GM13977 (cell line): ENCODE measurements around the gene WASL.

ENCODE experiments used
- DNase-seq: peaks from one replicate; pipeline ENCODE4 v3.0.0; 2012; ENCODE audit warnings: low spot score
- in situ Hi-C: fragments of 300-500 bp; cut with MboI; formaldehyde crosslinking; loops from one replicate; pipeline ENCODE4 v1.12.0; 2022; ENCODE audit warnings: low sequenced_read_pairs, low pct_unique_long_range_greater_than_20kb, mixed read lengths, inconsistent platforms; ENCODE audit not compliant: unreplicated experiment
- TF ChIP-seq, protein P1 (sequence below): IDR thresholded peaks from 2 replicates; pipeline ENCODE4 v1.5.1; 2012; ENCODE audit warnings: mild to moderate bottlenecking, control low read depth; ENCODE audit not compliant: insufficient read depth; ENCODE audit errors: extremely low read depth, missing control alignments

WASL gene

DNA sequence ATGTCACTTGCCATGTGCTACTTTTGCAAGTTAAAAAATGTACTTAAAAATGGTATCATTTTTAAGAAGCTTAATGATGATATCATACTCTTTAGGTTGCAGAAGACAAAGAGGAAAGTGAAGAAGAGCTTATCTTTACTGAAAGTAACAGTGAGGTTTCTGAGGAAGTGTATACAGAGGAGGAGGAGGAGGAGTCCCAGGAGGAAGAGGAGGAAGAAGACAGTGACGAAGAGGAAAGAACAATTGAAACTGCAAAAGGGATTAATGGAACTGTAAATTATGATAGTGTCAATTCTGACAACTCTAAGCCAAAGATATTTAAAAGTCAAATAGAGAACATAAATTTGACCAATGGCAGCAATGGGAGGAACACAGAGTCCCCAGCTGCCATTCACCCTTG is 87.0 kb downstream of the WASL start:
- TF ChIP-seq, protein P1, sequence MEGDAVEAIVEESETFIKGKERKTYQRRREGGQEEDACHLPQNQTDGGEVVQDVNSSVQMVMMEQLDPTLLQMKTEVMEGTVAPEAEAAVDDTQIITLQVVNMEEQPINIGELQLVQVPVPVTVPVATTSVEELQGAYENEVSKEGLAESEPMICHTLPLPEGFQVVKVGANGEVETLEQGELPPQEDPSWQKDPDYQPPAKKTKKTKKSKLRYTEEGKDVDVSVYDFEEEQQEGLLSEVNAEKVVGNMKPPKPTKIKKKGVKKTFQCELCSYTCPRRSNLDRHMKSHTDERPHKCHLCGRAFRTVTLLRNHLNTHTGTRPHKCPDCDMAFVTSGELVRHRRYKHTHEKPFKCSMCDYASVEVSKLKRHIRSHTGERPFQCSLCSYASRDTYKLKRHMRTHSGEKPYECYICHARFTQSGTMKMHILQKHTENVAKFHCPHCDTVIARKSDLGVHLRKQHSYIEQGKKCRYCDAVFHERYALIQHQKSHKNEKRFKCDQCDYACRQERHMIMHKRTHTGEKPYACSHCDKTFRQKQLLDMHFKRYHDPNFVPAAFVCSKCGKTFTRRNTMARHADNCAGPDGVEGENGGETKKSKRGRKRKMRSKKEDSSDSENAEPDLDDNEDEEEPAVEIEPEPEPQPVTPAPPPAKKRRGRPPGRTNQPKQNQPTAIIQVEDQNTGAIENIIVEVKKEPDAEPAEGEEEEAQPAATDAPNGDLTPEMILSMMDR, result no peak
- DNase-seq, result no peak
- in situ Hi-C loops, result no loop called here

DNA sequence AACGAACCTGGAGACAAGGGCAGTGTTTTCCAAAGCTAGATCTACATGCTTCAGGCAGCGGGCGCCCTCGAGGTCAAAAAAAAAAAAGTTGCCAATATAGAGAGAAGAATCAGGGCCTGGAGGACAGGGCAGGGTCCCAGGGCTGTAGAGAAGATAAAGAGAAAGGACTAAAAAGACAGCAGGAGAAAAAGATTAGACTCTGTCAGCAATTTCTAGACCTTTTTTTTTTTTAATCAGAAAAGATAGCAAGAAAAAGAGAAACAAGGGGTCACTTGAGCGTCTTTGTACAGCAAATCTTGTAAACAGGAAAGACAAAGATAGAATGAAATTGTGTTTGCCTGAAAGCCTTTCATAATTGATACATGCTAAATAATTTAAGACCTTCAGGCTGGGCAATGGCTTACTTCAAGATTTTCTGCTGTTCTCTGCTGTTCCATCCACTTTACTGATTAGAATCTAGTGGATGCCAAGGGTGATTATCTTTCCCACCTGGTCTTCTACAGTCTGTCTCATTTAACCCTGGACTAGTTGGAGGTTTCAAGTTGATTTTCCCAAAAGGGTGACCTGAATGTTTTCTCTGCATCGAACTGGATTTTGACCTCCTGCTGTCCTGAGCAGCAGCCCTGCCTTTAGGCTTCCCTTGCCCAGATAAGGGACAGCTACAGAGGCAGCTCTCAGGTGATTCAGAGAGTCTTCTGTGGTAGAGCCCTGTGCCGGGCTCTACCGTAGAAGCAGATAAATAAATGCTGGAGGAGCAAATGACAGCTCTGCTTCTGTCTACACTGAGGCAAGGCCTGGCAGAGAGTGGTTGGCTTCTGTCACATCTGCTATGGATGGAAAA is 88.1 kb downstream of the WASL start:
- TF ChIP-seq, protein P1, result no peak
- DNase-seq, result no peak
- in situ Hi-C loops, result no loop called here

DNA sequence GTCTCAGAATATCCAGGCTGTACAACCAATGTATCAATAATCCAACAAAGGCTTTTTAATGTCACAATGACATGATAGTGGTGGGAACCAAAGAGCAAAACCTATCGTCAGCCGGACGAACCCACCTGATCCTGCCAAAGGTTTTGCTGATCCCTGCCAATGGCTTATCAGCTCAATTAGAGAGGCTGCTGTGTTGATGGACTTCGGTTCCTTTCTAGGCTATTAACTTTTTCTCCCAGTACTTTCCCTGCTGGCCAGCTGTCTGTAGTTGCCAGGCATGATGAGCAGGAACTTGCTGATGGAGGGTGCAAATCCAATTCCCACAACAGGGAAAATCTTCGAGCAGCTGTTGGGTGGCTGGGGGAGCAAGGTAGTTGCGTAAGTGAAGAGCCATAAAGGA is 90.8 kb downstream of the WASL start:
- DNase-seq, result no peak
- TF ChIP-seq, protein P1, result no peak
- in situ Hi-C loops, result no loop called here

DNA sequence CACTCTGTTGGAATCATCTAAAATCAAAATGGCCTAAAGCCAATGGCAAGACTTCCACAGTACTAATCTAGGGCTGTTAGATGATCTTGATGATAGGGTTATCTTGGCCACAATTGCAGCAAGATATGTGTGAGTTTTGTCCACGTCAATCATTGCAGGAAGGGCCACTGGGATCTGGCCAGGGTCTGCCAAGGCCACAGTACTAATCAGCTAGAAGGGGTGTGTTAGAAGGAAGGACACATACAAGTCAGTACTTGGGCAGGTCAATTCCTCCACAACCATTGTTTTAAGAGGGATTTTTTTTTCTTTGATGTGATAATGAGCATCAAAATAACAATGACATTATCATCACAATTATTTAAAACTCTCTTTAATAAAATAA is 91.5 kb downstream of the WASL start:
- DNase-seq, result no peak
- TF ChIP-seq, protein P1, result no peak
- in situ Hi-C loops, result no loop called here

DNA sequence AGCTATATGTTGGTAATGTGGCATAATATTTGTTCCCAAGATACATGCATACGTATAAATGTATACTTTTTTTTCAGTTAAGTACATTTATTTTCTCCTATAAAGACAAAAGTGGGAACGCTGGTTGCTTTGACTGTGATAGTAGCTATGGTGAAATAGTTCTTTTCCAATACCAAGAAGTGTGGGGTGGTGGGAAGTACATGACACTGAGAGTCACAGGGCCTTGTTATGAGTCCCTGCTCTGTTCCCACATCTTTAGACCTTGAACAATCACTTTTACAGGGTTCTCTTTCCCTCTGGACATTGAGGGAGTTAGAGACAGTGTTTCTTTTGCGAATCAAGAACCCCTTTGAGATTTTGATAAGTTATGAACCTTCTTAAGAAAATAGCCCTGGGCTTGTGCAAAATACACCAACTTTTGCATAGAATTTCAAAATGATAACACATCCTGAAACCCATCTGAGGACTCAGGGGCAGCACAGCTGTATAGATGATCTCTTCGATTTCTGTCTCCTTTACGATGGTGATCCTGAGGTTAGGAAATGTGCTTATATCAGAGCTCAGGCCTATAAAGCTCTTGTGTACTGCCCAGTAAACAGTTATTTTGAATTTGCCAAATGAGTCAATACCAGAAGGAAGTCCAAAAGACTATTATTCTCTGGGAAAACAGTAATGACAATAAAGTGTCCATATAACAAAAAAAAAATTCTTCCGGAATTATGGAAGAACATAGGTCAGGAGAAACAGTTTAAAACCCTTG is 92.1 kb downstream of the WASL start:
- TF ChIP-seq, protein P1, result no peak
- in situ Hi-C loops, result no loop called here
- DNase-seq, result no peak

DNA sequence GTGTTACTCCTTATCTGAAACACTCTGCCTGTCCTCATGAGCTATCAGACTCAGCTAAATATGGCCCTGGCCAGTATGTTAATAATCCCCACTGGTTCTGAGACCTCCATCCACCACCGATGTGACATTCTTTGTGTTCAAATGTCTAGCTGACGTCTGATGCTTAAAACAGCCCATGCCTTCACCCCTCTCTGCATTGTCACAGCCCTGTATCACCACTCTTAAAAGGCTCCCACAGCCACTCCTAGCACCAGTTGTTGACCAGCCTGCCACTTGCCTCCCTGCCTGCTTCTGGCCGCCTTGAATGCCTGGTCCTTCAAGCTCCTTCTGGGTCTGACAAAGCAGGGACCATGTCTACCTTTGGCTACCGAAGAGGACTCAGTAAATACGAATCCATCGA is 93.2 kb downstream of the WASL start, which contains the start of gene LMOD2:
Gene LMOD2, plus strand, starts transcription at position 253 of the 400 bp plus-strand sequence. Its CDS starts 98 bp downstream, at position 351.
- in situ Hi-C loops, result no loop called here
- no peak for DNase-seq
- TF ChIP-seq, protein P1, result no peak
